Coronary artery (tissue), 2 donors: ENCODE results near the gene TMEM126A.
A peak's percentile ranks its signal among the peaks of the same experiment; 100 is the strongest.

Source experiments
- DNase-seq: peaks from one replicate; pipeline ENCODE4 v3.0.0-alpha.2; 2017; ENCODE audit warnings: low spot score
- H3K27ac ChIP-seq, 2 donors: fragments of 200-600 bp; sonication (generic); one replicate each; pipeline ENCODE4 v1.5.1; 2016 to 2019
- H3K4me3 ChIP-seq: fragments of 200-600 bp; sonication (generic); 2 replicates; pipeline ENCODE4 v1.5.1; 2016; ENCODE audit warnings: mild to moderate bottlenecking, moderate library complexity
- TF ChIP-seq, protein P1 (sequence below): fragments of 200-600 bp; sonication (generic); IDR thresholded peaks from one replicate; pipeline ENCODE4 v1.5.1; 2019; ENCODE audit warnings: antibody characterized with exemption

Gene TMEM126A

DNA sequence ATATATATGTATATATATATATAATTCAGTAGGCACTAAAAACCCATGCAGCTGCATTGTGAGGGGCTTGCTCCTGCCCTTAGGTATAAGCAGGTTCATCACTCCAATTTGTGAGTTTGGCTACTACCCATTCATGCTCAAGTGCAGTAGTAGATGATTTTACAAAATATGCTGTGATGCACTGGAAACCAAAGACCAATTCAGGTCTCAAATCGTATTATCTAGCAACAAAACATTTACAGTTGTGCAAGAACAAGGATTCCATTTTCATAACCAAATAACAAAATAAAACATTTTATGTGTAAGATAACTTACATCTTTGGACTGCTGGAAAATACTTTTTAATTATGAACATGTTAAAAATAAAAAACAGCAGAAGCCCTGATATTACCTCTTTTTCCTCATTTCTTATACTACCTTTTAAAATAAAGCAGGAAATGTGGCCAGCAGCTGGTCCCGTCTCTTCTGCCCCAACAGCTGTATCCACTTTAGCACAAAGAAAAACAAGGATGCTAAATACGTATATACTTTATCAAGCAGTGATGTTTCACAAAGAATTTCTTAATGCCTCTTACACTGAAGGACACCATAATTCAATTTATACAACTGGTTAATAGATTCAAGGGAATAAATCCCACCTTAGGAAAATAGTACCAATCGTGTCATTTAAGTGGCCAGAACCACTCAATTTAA, 14.4 kb downstream of the TMEM126A start:
- Histone ChIP-seq H3K27ac (no peak overlapping the region), H3K4me3 (peak overlapping the region; percentile 77)
- DNase-seq = no peak
- TF ChIP-seq, protein P1, sequence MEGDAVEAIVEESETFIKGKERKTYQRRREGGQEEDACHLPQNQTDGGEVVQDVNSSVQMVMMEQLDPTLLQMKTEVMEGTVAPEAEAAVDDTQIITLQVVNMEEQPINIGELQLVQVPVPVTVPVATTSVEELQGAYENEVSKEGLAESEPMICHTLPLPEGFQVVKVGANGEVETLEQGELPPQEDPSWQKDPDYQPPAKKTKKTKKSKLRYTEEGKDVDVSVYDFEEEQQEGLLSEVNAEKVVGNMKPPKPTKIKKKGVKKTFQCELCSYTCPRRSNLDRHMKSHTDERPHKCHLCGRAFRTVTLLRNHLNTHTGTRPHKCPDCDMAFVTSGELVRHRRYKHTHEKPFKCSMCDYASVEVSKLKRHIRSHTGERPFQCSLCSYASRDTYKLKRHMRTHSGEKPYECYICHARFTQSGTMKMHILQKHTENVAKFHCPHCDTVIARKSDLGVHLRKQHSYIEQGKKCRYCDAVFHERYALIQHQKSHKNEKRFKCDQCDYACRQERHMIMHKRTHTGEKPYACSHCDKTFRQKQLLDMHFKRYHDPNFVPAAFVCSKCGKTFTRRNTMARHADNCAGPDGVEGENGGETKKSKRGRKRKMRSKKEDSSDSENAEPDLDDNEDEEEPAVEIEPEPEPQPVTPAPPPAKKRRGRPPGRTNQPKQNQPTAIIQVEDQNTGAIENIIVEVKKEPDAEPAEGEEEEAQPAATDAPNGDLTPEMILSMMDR = no peak

DNA sequence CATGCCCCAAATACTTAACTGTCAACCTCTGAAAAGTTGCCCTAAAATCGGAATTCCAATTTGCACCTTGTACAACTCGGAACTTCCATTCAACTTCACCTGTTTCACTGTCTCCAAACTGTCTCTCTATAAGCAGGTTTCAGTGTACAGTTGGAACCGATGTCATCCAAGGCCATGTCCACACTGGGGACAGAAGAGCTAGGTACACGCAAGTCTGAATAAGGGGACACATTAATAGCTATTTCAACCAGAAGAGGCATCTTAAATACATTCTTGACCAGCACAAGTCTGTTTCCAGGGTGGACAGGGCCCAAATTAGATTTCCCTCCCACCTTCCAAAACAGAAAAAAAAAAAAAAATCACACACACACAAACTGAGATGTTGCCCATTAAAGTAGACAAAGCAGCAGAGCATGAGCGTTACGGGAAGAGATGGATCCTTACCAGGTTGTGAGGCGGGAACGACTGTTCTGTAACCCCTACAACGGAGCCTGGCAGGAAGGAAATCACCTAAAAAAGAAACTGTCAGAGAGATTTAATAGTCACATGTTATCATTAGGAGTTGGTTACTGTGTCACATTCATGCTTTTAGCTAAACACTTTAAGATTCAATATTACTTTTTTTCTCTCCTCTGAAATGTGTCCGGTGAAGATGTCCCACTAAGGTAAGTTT, 15.4 kb downstream of the TMEM126A start:
- H3K27ac ChIP-seq = peak overlapping the region; percentile 87 to 94
- TF ChIP-seq, protein P1 = no peak
- DNase-seq = no peak
- peak overlapping the region; percentile 77 for H3K4me3 ChIP-seq

DNA sequence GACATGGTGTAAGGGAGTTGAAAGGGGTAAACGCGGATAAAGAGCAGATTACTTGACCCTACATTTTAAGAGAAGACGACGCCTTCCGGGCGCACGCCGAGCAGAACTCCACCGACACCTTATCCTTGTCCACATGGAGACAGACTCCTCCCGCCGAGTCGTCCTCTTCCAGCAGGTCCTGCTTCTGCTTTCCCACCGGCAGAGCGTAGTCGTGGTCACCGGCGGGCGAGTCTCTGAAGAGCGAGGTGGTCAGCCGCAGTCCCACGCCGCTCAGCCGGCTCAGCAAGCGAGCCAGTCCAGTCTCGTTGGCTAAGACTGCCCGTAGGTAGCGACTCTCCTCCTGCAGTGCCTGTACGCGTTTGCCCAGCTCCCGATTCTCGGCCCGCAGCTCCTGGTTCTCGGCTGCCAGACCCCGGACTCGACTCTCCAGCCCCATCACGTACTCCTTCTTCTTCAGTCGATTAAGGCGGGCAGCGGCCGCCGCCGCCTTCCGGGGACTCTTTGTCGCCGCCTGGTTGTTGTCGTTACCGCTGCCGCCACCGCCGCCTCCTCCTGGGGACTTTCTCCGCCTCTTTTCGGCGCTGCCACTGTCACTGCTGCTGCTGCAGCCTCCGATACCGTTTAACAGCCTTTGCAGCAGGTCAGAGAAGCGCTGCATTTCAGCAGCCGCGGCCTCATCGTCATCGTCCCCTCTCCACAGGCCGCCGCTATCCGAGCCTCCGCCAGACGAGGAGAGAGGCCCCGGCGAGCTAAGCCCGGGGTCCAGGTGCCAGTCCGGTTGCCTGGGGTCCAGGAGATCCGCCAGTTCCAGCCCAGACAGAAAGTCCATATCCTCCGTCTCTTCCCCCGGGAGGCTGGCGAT, 16.2 kb downstream of the TMEM126A start:
- DNase-seq = peak; percentile 88
- peak overlapping the region; percentile 87 to 94 for H3K27ac ChIP-seq
- peak overlapping the region; percentile 77 for H3K4me3 ChIP-seq
- TF ChIP-seq, protein P1 = peak; percentile 46

DNA sequence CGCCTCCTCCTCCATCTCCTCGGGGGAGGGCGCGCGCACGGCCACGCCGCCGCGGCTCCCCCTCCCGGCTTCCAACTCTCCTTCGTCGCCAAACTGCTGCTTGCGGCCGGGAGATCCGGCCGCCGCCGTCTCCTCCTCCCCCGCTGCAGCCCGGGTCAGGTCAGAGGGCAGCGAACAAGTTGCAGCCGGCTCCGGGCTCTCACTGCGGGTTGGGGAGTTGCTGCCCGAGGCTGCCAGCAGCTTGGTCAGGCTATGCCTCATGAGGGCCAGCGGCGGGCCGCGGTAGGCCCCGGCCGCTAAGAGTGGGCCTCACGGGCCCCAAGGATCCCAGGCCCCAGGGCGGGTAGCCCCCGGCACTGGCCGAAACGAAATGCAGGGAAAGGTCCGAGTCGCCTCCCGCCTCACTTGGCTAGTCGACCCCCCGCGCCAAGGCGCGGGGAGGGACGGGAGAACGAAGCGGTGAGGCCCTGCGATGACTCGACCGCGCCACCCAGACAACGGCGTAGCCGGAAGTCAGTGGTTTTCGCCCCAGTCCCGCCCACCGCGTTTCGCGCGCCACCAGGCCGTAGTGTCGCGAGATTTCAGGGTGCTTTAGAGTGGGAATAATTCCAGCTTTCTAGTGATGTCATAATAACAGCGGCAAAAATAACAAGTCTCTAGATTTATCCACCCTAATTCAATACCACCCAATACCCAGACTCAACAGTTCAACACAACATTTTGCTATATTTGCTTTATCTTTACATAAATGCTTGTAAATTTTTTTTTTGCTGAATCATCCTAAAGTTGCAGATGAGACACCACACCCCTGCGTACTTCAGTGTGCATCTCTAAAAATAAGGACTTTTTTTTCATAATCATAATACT, 17.1 kb downstream of the TMEM126A start, which contains the start of gene CREBZF:
CREBZF (minus strand) TSS at position 515 of the 867 bp plus-strand sequence; CDS start at position 261, 254 bp downstream.
- Histone ChIP-seq H3K4me3 (peak within 1 kb of the TSS; percentile 77), H3K27ac (peak within 1 kb of the TSS; percentile 87 to 94)
- DNase-seq = peak; percentile 96
- TF ChIP-seq, protein P1 = no peak

DNA sequence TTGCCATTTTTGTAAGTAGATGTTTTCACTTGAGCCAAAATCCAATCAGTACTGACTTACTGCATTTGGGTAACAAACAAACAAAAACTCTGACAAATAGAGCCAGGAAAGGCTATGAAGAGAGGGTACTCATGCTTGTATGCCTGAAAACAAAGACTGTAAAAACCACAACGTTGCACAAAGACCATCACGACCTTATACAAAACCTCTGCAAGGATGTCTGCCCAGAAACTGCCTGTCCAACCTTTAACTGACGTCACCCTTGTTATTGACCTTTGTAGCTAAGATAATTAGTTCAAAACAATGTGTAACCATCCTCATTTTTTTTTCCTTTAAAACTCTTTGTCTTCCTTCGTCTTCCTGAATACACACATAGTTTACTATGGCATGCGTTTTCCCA, 18.0 kb downstream of the TMEM126A start:
- Histone ChIP-seq H3K27ac (peak overlapping the region; percentile 87 to 94), H3K4me3 (no peak overlapping the region)
- no peak for DNase-seq
- TF ChIP-seq, protein P1 = no peak

DNA sequence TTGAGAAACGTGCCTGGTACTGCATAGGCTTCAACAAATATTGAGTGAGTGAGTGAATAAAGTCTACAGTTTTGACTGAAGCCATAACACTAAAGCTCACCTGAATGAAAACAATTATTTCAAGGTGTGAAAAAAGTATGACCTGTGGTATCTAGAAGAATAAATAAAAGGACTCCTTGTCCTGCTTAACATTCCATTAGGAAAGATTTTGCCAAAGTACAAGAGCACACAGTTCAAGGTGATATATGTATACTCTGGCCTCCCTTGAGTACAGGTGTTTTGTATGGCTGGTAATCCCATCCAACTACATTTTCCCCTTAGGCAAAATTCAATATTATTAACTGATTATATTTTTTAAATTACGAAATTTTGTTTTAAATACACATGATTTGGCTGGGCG, 18.9 kb downstream of the TMEM126A start:
- no peak overlapping the region for H3K4me3 ChIP-seq
- H3K27ac ChIP-seq = no peak overlapping the region
- no peak for DNase-seq
- TF ChIP-seq, protein P1 = no peak
